Thymus (tissue), 11 donors: ENCODE measurements around the gene AADACL3. TPM values are rescaled to one million over a fixed set of nuclear protein-coding genes. Genes with fewer than 3 reads are reported as not detected.
"Not testable (repeated sequence)": the region's sequence is repeated elsewhere in the genome, so short reads cannot be mapped to it uniquely, and the experiment has no call there.

ENCODE experiments used
- DNase-seq, 9 donors: peaks; one replicate each; pipeline ENCODE4 v3.0.0-alpha.2; 2013; ENCODE audit warnings: low spot score in 9 of 9, low read depth in 6 of 9, missing footprints in 1 of 9
- H3K27ac ChIP-seq, 2 donors: one replicate each; pipeline ENCODE4 v1.5.1; 2013; ENCODE audit warnings: control low read depth in 1 of 2, low read depth in 1 of 2, low read length in 1 of 2, mild to moderate bottlenecking in 1 of 2, moderate library complexity in 1 of 2
- H3K27me3 ChIP-seq, 2 donors: one replicate each; pipeline ENCODE4 v1.5.1; 2013; ENCODE audit warnings: low read length in 1 of 2; ENCODE audit not compliant: control insufficient read depth in 2 of 2, insufficient read depth in 1 of 2
- H3K36me3 ChIP-seq, 2 donors: one replicate each; pipeline ENCODE4 v1.5.1; 2013; ENCODE audit warnings: low read length in 1 of 2, mild to moderate bottlenecking in 1 of 2, moderate library complexity in 1 of 2; ENCODE audit not compliant: control insufficient read depth in 2 of 2, insufficient read depth in 2 of 2
- H3K4me1 ChIP-seq, 2 donors: one replicate each; pipeline ENCODE4 v1.5.1; 2013; ENCODE audit warnings: low read length in 2 of 2; ENCODE audit not compliant: control insufficient read depth in 2 of 2, insufficient read depth in 2 of 2
- H3K4me3 ChIP-seq, 2 donors: one replicate each; pipeline ENCODE4 v1.5.1; 2013; ENCODE audit warnings: low read length in 2 of 2, control low read depth in 1 of 2, mild to moderate bottlenecking in 1 of 2
- H3K9me3 ChIP-seq, 2 donors: one replicate each; pipeline ENCODE4 v1.5.1; 2013; ENCODE audit warnings: low read length in 1 of 2, mild to moderate bottlenecking in 1 of 2; ENCODE audit not compliant: control insufficient read depth in 2 of 2, insufficient read depth in 1 of 2
- WGBS: extraction: QIAGEN DNeasy Blood & Tissue Kit; methylation state at CpG from one replicate; pipeline ENCODE4 v1.1.7; 2013; 5-methylcytosine and 5-hydroxymethylcytosine counted together
- polyA plus RNA-seq: library from polyadenylated mRNA; stranded (reverse); fragments of 200-250 nt; gene quantifications from one replicate; pipeline ENCODE4 v1.2.3, GENCODE V29; 2013
- total RNA-seq: library from RNA; stranded (reverse); fragments of 120-200 nt; gene quantifications from one replicate; pipeline ENCODE4 v1.2.4, GENCODE V29; 2013
- donor health status: healthy.

AADACL3 gene
- total and polyA plus RNA-seq, 2 donors, result 0.05 to 0.07 TPM

- Histone ChIP-seq H3K4me3 (no peak overlapping the region), H3K36me3 (no peaks in the 10 kb centered on the region), H3K9me3 (no peaks in the 10 kb centered on the region), H3K27ac (no peak overlapping the region), H3K4me1 (no peaks in the 10 kb centered on the region), H3K27me3 (no peaks in the 10 kb centered on the region)
- no peak for DNase-seq
- 77% methylated on average over 1 of the region's 1 CpG for WGBS
Measured at GRCh38 chr1:12712076-12712475, 3.8 kb upstream of the AADACL3 start.

GRCh38 chr1:12712929-12713328 lies 3.0 kb upstream of the AADACL3 start:
- no peak for DNase-seq
- no peak overlapping the region for H3K27ac ChIP-seq
- no peak overlapping the region for H3K4me3 ChIP-seq
- H3K27me3 ChIP-seq, result no peaks in the 10 kb centered on the region
- no peaks in the 10 kb centered on the region for H3K9me3 ChIP-seq
- no peaks in the 10 kb centered on the region for H3K4me1 ChIP-seq
- WGBS, result 91% methylated on average over 8 of the region's 8 CpGs
- no peaks in the 10 kb centered on the region for H3K36me3 ChIP-seq

- not testable (repeated sequence) for H3K4me1 ChIP-seq, H3K27me3 ChIP-seq, H3K27ac ChIP-seq, H3K4me3 ChIP-seq, DNase-seq, H3K9me3 ChIP-seq, H3K36me3 ChIP-seq
- WGBS, result 94% methylated on average over 5 of the region's 5 CpGs
Measured at GRCh38 chr1:12713651-12714050, 2.3 kb upstream of the AADACL3 start.

GRCh38 chr1:12714710-12715475 lies 1.0 kb upstream of the AADACL3 start:
- Histone ChIP-seq H3K4me1 (no peaks in the 10 kb centered on the region), H3K9me3 (no peaks in the 10 kb centered on the region), H3K36me3 (no peaks in the 10 kb centered on the region), H3K27ac (no peak overlapping the region), H3K4me3 (no peak overlapping the region), H3K27me3 (no peaks in the 10 kb centered on the region)
- WGBS, result 87% methylated on average over 3 of the region's 3 CpGs
- no peak for DNase-seq

GRCh38 chr1:12717301-12717838 lies 1.5 kb downstream of the AADACL3 start:
- H3K9me3 ChIP-seq, result no peaks in the 10 kb centered on the region
- H3K27me3 ChIP-seq, result no peaks in the 10 kb centered on the region
- no peak overlapping the region for H3K4me3 ChIP-seq
- no peak for DNase-seq
- 84% methylated on average over 7 of the region's 7 CpGs for WGBS
- H3K27ac ChIP-seq, result no peak overlapping the region
- no peaks in the 10 kb centered on the region for H3K36me3 ChIP-seq
- no peaks in the 10 kb centered on the region for H3K4me1 ChIP-seq

GRCh38 chr1:12722626-12723025 lies 6.7 kb downstream of the AADACL3 start:
- Histone ChIP-seq H3K27me3 (no peaks in the 10 kb centered on the region), H3K36me3 (no peaks in the 10 kb centered on the region), H3K9me3 (no peaks in the 10 kb centered on the region), H3K4me3 (no peak overlapping the region), H3K4me1 (no peaks in the 10 kb centered on the region), H3K27ac (no peak overlapping the region)
- DNase-seq, result no peak
- 97% methylated on average over 1 of the region's 1 CpG for WGBS

GRCh38 chr1:12728391-12728790 lies 12.5 kb downstream of the AADACL3 start:
- no peaks in the 10 kb centered on the region for H3K4me1 ChIP-seq
- no peak overlapping the region for H3K27ac ChIP-seq
- no peaks in the 10 kb centered on the region for H3K27me3 ChIP-seq
- H3K36me3 ChIP-seq, result no peaks in the 10 kb centered on the region
- H3K4me3 ChIP-seq, result no peak overlapping the region
- no peak for DNase-seq
- H3K9me3 ChIP-seq, result no peaks in the 10 kb centered on the region
- 87% methylated on average over 2 of the region's 2 CpGs for WGBS

- no peak overlapping the region for H3K4me3 ChIP-seq
- H3K27me3 ChIP-seq, result no peaks in the 10 kb centered on the region
- WGBS, result 84% methylated on average over 1 of the region's 1 CpG
Measured at GRCh38 chr1:12730156-12730555, 14.2 kb downstream of the AADACL3 start.

GRCh38 chr1:12731084-12731483 lies 15.2 kb downstream of the AADACL3 start:
- H3K36me3 ChIP-seq, H3K27ac ChIP-seq, H3K4me3 ChIP-seq, H3K27me3 ChIP-seq, H3K9me3 ChIP-seq, DNase-seq, H3K4me1 ChIP-seq: not testable (repeated sequence)
- WGBS, result 96% methylated on average over 2 of the region's 2 CpGs

More at GRCh38 chr1:12730156-12730555, 14.2 kb downstream of the AADACL3 start:
- Histone ChIP-seq H3K36me3 (no peaks in the 10 kb centered on the region), H3K9me3 (no peaks in the 10 kb centered on the region), H3K27ac (no peak overlapping the region), H3K4me1 (no peaks in the 10 kb centered on the region)
- DNase-seq, result no peak
